ENCODE measurements around the gene NFIX.

GRCh38 chr19:13127051-13127450, 131.8 kb downstream of the NFIX start:
- TF ChIP-seq POLR2A (IDR thresholded peaks at IDR 0.05) (no peak), CTCF (IDR thresholded peaks at IDR 0.05) (no peak)
